Trophoblast cell (in vitro differentiated cells and primary cell): Measurements from ENCODE around the gene CR1L.
A peak's percentile ranks its signal among the peaks of the same experiment; 100 is the strongest.
"Not testable (repeated sequence)": the region's sequence is repeated elsewhere in the genome, so short reads cannot be mapped to it uniquely, and the experiment has no call there.

ENCODE experiments used
- DNase-seq, 2 donors: peaks; one replicate each; pipeline ENCODE4 v3.0.0-alpha.2; 2016
- H2AFZ ChIP-seq: 2 replicates; pipeline ENCODE4 v1.6.1; 2013; ENCODE audit warnings: low read length, moderate library complexity, mild to moderate bottlenecking; ENCODE audit not compliant: insufficient read depth, poor library complexity
- H2AK5ac ChIP-seq: 2 replicates; pipeline ENCODE4 v1.6.1; 2013; ENCODE audit warnings: mild to moderate bottlenecking, low read length
- H2BK120ac ChIP-seq: 2 replicates; pipeline ENCODE4 v1.6.1; 2013; ENCODE audit warnings: low read length, mild to moderate bottlenecking, moderate library complexity; ENCODE audit not compliant: insufficient read depth, poor library complexity
- H2BK12ac ChIP-seq: 2 replicates; pipeline ENCODE4 v1.6.1; 2013; ENCODE audit warnings: mild to moderate bottlenecking, low read length, moderate library complexity
- H2BK5ac ChIP-seq: 2 replicates; pipeline ENCODE4 v1.6.1; 2013; ENCODE audit warnings: low read length, low read depth, moderate library complexity, mild to moderate bottlenecking; ENCODE audit not compliant: poor library complexity
- H3K14ac ChIP-seq: 2 replicates; pipeline ENCODE4 v1.6.1; 2013; ENCODE audit warnings: mild to moderate bottlenecking, low read length
- H3K18ac ChIP-seq: 2 replicates; pipeline ENCODE4 v1.6.1; 2013; ENCODE audit warnings: mild to moderate bottlenecking, low read length
- H3K23ac ChIP-seq: 2 replicates; pipeline ENCODE4 v1.6.1; 2013; ENCODE audit warnings: low read length
- H3K27ac ChIP-seq: 2 replicates; pipeline ENCODE4 v1.5.1; 2013; ENCODE audit warnings: low read depth, mild to moderate bottlenecking, inconsistent platforms, low read length, moderate library complexity
- H3K27me3 ChIP-seq: 2 replicates; pipeline ENCODE4 v1.6.1; 2013; ENCODE audit warnings: inconsistent platforms, mild to moderate bottlenecking, low read length, moderate library complexity; ENCODE audit not compliant: insufficient read depth
- H3K36me3 ChIP-seq, 2 experiments: 1 replicate in 1 of 2; 2 replicates in 1 of 2; pipeline ENCODE4 v1.6.1; 2013; ENCODE audit warnings: low read length in 2 of 2, mild to moderate bottlenecking in 2 of 2, moderate library complexity in 1 of 2; ENCODE audit not compliant: insufficient read depth in 2 of 2, control insufficient read depth in 1 of 2
- H3K4ac ChIP-seq: 2 replicates; pipeline ENCODE4 v1.6.1; 2013; ENCODE audit warnings: low read depth, mild to moderate bottlenecking, low read length, moderate library complexity
- H3K4me1 ChIP-seq, 2 experiments: 1 replicate in 1 of 2; 2 replicates in 1 of 2; pipeline ENCODE4 v1.6.1; 2013; ENCODE audit warnings: low read length in 2 of 2, mild to moderate bottlenecking in 2 of 2, moderate library complexity in 1 of 2; ENCODE audit not compliant: insufficient read depth in 2 of 2, control insufficient read depth in 1 of 2
- H3K4me2 ChIP-seq: 2 replicates; pipeline ENCODE4 v1.6.1; 2013; ENCODE audit warnings: inconsistent platforms, mild to moderate bottlenecking, low read length, moderate library complexity
- H3K4me3 ChIP-seq: 2 replicates; pipeline ENCODE4 v1.5.1; 2013; ENCODE audit warnings: mild to moderate bottlenecking, low read depth, low read length, inconsistent platforms
- H3K79me1 ChIP-seq: one replicate; pipeline ENCODE4 v1.6.1; 2013; ENCODE audit warnings: low read length
- H3K79me2 ChIP-seq: 2 replicates; pipeline ENCODE4 v1.6.1; 2013; ENCODE audit warnings: low read length, mild to moderate bottlenecking; ENCODE audit not compliant: control insufficient read depth, insufficient read depth, poor library complexity
- H3K9ac ChIP-seq: 2 replicates; pipeline ENCODE4 v1.6.1; 2013; ENCODE audit warnings: mild to moderate bottlenecking, low read length
- H3K9me3 ChIP-seq: 2 replicates; pipeline ENCODE4 v1.6.1; 2013; ENCODE audit warnings: low read depth, mild to moderate bottlenecking, control low read depth, inconsistent platforms, low read length; ENCODE audit not compliant: insufficient read depth
- H4K12ac ChIP-seq: 2 replicates; pipeline ENCODE4 v1.6.1; 2013; ENCODE audit warnings: low read depth, mild to moderate bottlenecking, low read length, moderate library complexity
- H4K8ac ChIP-seq: 2 replicates; pipeline ENCODE4 v1.6.1; 2013; ENCODE audit warnings: low read depth, mild to moderate bottlenecking, low read length, moderate library complexity
- H4K91ac ChIP-seq: one replicate; pipeline ENCODE4 v1.6.1; 2013; ENCODE audit warnings: low read depth, mild to moderate bottlenecking, low read length, moderate library complexity
- WGBS: extraction: QIAGEN DNeasy Blood & Tissue Kit; methylation state at CpG from one replicate; pipeline ENCODE4 v1.1.7; 2013; ENCODE audit warnings: missing lambda C conversion rate; ENCODE audit not compliant: insufficient read length, insufficient coverage; ENCODE audit errors: extremely low coverage; 5-methylcytosine and 5-hydroxymethylcytosine counted together

Gene CR1L

DNA sequence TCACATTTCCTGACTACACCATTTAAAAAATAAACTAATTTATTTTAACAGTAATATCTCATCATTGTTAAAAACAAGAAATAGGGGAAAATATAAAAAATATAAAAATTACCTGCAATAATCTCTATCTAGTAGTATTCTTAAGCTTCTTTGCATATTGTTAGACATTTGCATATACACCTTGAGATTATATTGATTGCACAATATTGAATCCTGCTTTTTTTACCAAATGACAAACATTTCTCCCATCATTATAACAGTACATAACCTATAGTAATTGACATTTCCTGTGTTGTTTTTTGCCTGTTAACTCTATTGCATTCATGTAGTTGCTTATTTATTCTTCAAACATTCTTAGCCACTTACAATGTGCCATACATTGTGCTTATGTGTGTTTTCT, 11.7 kb upstream of the CR1L start:
- Histone ChIP-seq H3K9me3 (no peaks in the 10 kb centered on the region), H4K12ac (no peak overlapping the region), H2BK120ac (no peak overlapping the region)

DNA sequence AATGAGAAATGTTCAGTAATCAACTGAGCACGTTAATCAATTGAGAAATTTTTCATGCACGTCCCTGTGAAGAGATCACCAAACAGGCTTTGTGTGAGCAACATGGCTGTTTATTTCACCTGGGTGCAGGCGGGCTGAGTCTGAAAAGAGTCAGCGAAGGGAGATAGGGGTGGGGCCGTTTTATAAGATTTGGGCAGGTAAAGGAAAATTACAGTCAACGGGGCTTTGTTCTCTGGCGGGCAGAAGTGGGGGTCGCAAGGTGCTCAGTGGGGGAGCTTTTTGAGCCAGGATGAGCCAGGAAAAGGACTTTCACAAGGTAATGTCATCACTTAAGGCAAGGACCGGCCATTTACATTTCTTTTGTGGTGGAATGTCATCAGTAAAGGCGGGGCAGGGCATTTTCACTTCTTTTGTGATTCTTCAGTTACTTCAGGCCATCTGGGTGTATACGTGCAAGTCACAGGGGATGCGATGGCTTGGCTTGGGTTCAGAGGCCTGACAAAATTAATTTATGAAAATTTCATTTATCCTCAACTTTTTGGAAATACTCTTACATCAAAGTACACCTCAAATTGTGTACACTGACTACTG, 11.1 kb upstream of the CR1L start:
- not testable (repeated sequence) for H4K12ac ChIP-seq, DNase-seq, H4K8ac ChIP-seq, H3K4me1 ChIP-seq, H3K18ac ChIP-seq, H3K9me3 ChIP-seq, H4K91ac ChIP-seq, H3K27me3 ChIP-seq, H3K14ac ChIP-seq, H2BK5ac ChIP-seq, H3K4ac ChIP-seq, H2AK5ac ChIP-seq, H3K23ac ChIP-seq, H2AFZ ChIP-seq, H3K9ac ChIP-seq, H2BK120ac ChIP-seq, H3K79me2 ChIP-seq, H3K4me3 ChIP-seq, H3K36me3 ChIP-seq, H3K79me1 ChIP-seq, H2BK12ac ChIP-seq, H3K4me2 ChIP-seq, H3K27ac ChIP-seq
- WGBS: no CpG with 5 or more reads among the region's 12 CpGs

More for the DNA sequence above, 11.7 kb upstream of the CR1L start:
- Histone ChIP-seq H3K4me3 (no peak overlapping the region), H3K23ac (no peak overlapping the region), H3K27me3 (no peaks in the 10 kb centered on the region), H4K8ac (no peak overlapping the region), H3K4me2 (no peak overlapping the region), H3K36me3 (no peaks in the 10 kb centered on the region), H3K4ac (no peak overlapping the region), H3K27ac (no peak overlapping the region), H2AFZ (no peak overlapping the region), H3K4me1 (no peaks in the 10 kb centered on the region), H3K14ac (no peak overlapping the region), H3K18ac (no peak overlapping the region), H3K79me2 (no peaks in the 10 kb centered on the region), H2BK5ac (no peak overlapping the region), H2BK12ac (no peak overlapping the region), H4K91ac (no peak overlapping the region), H2AK5ac (no peak overlapping the region), H3K9ac (no peak overlapping the region), H3K79me1 (no peaks in the 10 kb centered on the region)
- DNase-seq: no peak

DNA sequence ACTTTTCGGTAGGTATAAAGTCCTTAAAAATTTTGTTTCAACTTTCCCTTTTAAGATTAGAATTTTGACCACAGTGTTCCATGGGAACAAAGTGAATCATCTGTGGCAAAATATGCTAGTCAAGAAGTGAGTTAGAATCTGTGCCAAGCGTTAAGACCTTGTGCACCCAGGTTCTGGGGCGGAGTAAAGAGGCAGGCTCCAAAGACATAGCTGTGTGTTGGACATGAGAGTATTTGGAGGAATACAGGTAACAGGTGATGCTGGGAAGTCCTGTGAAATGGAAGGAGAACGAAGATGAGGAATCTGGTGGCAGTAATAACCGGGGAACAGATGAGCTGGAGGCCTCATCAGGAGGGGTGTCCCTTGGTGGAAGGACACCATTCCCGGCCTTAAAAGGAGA, 10.6 kb upstream of the CR1L start:
- H3K27me3 ChIP-seq, H3K23ac ChIP-seq, H3K9ac ChIP-seq, H2AFZ ChIP-seq, H2AK5ac ChIP-seq, H2BK5ac ChIP-seq, H3K4me1 ChIP-seq, H3K18ac ChIP-seq, H4K8ac ChIP-seq, H4K12ac ChIP-seq, H2BK120ac ChIP-seq, H3K4ac ChIP-seq, H3K79me1 ChIP-seq, DNase-seq, H3K4me3 ChIP-seq, H3K36me3 ChIP-seq, H3K4me2 ChIP-seq, H4K91ac ChIP-seq, H2BK12ac ChIP-seq, H3K14ac ChIP-seq, H3K79me2 ChIP-seq, H3K27ac ChIP-seq, H3K9me3 ChIP-seq: not testable (repeated sequence)
- no CpG with 5 or more reads among the region's 6 CpGs for WGBS

DNA sequence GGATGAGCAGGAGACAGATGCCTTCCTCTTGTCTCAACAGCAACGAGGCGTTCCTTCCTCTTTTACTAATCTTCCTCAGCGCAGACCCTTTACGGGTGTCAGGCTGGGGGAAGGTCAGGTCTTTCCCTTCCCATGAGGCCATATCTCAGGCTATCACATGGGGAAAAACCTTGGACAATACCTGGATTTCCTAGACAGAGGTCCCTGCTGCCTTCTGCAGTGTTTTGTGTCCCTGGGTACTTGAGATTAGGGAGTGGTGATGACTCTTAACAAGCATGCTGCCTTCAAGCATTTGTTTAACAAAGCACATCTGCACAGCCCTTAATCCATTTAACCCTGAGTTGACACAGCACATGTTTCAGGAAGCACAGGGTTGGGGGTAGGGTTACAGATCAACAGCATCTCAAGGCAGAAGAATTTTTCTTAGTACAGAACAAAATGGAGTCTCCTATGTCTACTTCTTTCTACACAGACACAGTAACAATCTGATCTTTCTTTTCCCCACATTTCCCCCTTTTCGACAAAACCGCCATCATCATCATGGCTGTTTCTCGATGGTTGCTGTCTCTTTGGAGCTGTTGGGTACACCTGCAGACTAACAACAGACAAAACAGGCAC, 9.3 kb upstream of the CR1L start:
- not testable (repeated sequence) for H3K36me3 ChIP-seq, H3K4ac ChIP-seq, H3K9ac ChIP-seq, H3K14ac ChIP-seq, H4K12ac ChIP-seq, H3K9me3 ChIP-seq, H3K27me3 ChIP-seq, H4K91ac ChIP-seq, H3K4me3 ChIP-seq, H3K4me2 ChIP-seq, H3K4me1 ChIP-seq, H2BK12ac ChIP-seq, H3K79me2 ChIP-seq, DNase-seq, H2BK120ac ChIP-seq, H2AK5ac ChIP-seq, H4K8ac ChIP-seq, H3K79me1 ChIP-seq, H3K23ac ChIP-seq, H2BK5ac ChIP-seq, H3K27ac ChIP-seq, H3K18ac ChIP-seq
- WGBS: no CpG with 5 or more reads among the region's 7 CpGs
- peak overlapping the region; percentile 17 for H2AFZ ChIP-seq
